Tibial artery (tissue), 4 donors: ENCODE results near the gene IRX1.
A peak's percentile ranks its signal among the peaks of the same experiment; 100 is the strongest.

Source experiments
- DNase-seq, 2 donors: peaks; one replicate each; pipeline ENCODE4 v3.0.0-alpha.2; 2019
- H3K27ac ChIP-seq, 2 donors: fragments of 200-600 bp; sonication (generic) in 1 of 2; 1 replicate in 1 of 2; 2 replicates in 1 of 2; pipeline ENCODE4 v1.5.1; 2018 to 2019; ENCODE audit warnings: mild to moderate bottlenecking in 1 of 2
- H3K27me3 ChIP-seq, 2 donors: fragments of 200-600 bp; sonication (generic) in 1 of 2; one replicate each; pipeline versions ENCODE4 v1.5.1 to v1.6.0; 2016 to 2019
- H3K36me3 ChIP-seq, 3 donors: fragments of 200-600 bp; sonication (generic) in 2 of 3; one replicate each; pipeline ENCODE4 v1.5.1; 2016 to 2019; ENCODE audit warnings: mild to moderate bottlenecking in 2 of 3
- H3K4me1 ChIP-seq, 4 donors: fragments of 200-600 bp; sonication (generic) in 2 of 4; 1 replicate in 3 of 4; 2 replicates in 1 of 4; pipeline ENCODE4 v1.5.1; 2016 to 2019
- H3K4me3 ChIP-seq, 2 donors: fragments of 200-600 bp; sonication (generic) in 1 of 2; 1 replicate in 1 of 2; 2 replicates in 1 of 2; pipeline ENCODE4 v1.5.1; 2018 to 2019; ENCODE audit warnings: mild to moderate bottlenecking in 2 of 2
- H3K9me3 ChIP-seq, 3 donors: fragments of 200-600 bp; sonication (generic) in 1 of 3; one replicate each; pipeline ENCODE4 v1.5.1; 2016 to 2019
- intact Hi-C: fragments of 100-400 bp; cut with DNase I; formaldehyde crosslinking; loops from one replicate; pipeline ENCODE4 v1.15.0; 2023; ENCODE audit warnings: low total_unique reads
- TF ChIP-seq, protein P1 (sequence below), 2 experiments: fragments of 200-600 bp in 1 of 2; fragments of 450-650 bp in 1 of 2; IDR thresholded peaks; one replicate each; pipeline ENCODE4 v1.5.1; 2017 to 2019; ENCODE audit warnings: antibody characterized with exemption in 2 of 2, mild to moderate bottlenecking in 1 of 2, moderate library complexity in 1 of 2

Gene IRX1

DNA sequence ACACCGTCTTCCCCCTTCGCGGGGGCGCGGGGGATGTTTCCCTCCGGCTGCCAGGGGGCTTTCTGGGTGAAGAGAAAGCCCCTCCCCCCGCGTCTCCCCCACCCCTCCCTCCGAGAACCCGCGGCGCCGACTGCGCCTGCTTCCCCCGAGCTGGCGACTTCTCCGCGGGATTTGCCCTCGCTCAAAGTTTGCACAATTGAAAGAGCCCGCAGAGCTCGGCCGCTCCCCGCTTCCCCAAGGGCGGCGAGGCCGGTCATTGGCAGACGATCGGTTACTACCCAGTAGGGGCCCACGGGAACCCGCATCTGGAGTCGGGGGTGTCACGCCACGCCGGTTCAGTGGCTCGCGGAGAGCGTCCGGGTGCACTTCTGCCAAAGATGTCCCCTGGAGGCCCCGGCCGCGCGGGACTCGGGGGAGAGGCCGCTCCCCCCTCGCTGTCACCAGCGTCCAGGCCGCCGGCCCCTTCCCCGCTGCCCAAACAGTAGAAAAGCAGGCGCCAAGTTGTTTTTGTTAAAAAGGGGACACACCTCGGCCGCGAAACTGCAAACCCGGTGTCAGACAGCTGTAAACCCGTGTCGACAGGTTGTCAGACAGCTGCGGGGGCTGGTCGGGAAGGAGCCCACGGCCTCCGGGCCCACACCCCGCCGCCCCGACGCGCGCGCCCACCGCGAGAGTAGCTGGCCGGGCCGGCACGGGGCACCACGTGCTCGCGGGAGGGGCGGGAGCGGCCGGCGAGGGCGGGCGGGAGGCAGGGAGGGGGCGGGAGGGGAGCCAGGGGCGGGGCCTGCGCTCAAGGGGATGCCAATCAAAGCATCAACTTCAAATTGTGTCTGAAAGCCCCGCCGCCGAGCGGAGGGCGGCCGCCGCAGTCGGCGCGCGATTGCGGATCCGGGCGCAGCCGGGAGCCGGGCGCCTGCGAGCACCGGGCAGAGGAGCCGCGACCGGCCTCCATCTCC lies at the start of gene IRX1:
Gene IRX1, plus strand, starts transcription at position 827 of the 956 bp plus-strand sequence. CDS start 274 bp downstream, outside the sequence.
- no peaks in the 10 kb centered on the region for H3K36me3 ChIP-seq
- no peak within 1 kb of the TSS for H3K27ac ChIP-seq
- TF ChIP-seq, protein P1, sequence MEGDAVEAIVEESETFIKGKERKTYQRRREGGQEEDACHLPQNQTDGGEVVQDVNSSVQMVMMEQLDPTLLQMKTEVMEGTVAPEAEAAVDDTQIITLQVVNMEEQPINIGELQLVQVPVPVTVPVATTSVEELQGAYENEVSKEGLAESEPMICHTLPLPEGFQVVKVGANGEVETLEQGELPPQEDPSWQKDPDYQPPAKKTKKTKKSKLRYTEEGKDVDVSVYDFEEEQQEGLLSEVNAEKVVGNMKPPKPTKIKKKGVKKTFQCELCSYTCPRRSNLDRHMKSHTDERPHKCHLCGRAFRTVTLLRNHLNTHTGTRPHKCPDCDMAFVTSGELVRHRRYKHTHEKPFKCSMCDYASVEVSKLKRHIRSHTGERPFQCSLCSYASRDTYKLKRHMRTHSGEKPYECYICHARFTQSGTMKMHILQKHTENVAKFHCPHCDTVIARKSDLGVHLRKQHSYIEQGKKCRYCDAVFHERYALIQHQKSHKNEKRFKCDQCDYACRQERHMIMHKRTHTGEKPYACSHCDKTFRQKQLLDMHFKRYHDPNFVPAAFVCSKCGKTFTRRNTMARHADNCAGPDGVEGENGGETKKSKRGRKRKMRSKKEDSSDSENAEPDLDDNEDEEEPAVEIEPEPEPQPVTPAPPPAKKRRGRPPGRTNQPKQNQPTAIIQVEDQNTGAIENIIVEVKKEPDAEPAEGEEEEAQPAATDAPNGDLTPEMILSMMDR (IDR thresholded peaks at IDR 0.05) = no peak
- peaks cover 0 to 38% (median 26%) of the 10 kb centered on the region in 4 donors for H3K4me1 ChIP-seq
- intact Hi-C loops = no loop called here
- H3K4me3 ChIP-seq = peak within 1 kb of the TSS; percentile 7 to 36
- no peak for DNase-seq
- H3K27me3 ChIP-seq = peaks cover 0 to 94% of the 10 kb centered on the region in 2 donors
- peaks cover 0 to 2% (median 0%) of the 10 kb centered on the region in 3 donors for H3K9me3 ChIP-seq

- no peaks in the 10 kb centered on the region for H3K4me1 ChIP-seq
- DNase-seq = no peak
- intact Hi-C loops = no loop called here
- no peaks in the 10 kb centered on the region for H3K27me3 ChIP-seq
- no peak overlapping the region for H3K27ac ChIP-seq
- no peak overlapping the region for H3K4me3 ChIP-seq
- TF ChIP-seq, protein P1 (IDR thresholded peaks at IDR 0.05) = no peak
- H3K9me3 ChIP-seq = no peaks in the 10 kb centered on the region
- no peaks in the 10 kb centered on the region for H3K36me3 ChIP-seq
Measured at GRCh38 chr5:3546028-3546427, 49.6 kb upstream of the IRX1 start.

DNA sequence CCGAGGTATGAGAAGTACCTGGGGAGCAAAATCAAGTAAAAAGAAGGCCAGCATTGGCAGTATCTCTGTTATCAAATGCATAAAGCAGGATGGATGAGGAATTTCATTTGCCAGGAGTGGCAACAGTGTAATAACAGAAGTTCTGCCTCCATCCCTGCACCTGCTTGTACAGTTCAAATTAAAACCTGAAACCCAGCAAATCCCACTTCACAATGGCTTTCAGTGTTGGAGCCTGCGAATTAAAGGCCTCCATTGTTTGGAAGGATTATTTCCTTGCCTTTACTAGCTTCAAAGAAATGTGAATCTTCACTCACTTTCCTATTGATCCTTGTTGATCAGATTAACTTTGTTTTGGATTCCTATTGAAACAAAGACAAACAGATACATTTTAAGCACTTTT lies 31.5 kb upstream of the IRX1 start:
- no peak for DNase-seq
- no peaks in the 10 kb centered on the region for H3K27me3 ChIP-seq
- no peak overlapping the region for H3K4me3 ChIP-seq
- TF ChIP-seq, protein P1 (IDR thresholded peaks at IDR 0.05) = no peak
- H3K4me1 ChIP-seq = no peaks in the 10 kb centered on the region
- peaks cover 0 to 6% (median 0%) of the 10 kb centered on the region in 3 donors for H3K9me3 ChIP-seq
- H3K36me3 ChIP-seq = no peaks in the 10 kb centered on the region
- intact Hi-C loops = no loop called here
- H3K27ac ChIP-seq = no peak overlapping the region

DNA sequence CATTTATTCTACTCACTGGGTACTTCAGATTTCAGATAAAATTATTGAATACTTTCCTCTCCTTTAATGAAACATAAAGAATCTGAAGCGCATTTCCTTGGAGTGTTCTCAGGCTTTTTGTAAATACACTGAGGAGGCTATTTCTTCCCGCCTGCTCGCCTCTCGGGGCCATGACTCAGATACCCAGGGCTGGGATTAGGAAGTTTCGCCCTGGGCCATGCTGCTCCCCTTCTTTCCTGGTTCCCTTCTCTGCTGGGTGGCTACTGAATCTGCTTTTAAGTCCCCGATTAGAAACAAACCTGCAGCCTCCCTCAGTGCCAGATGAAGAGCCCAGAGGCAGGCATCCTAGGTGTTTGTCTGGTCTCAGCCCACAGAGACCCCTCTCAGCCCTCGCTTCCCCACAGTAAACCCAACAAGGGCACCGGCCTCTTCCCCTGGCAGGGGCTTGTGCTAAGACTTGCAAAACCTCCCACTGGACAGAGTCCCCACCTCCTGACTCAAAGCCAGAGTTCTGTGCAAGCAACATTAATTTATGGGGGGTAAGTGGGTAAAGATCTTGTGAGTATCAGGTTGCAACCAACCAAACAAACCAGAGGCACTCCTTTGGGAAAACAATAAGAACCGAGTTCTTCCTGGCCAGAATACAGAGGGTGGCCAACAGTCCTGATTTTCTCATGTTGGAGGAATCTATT lies 30.7 kb upstream of the IRX1 start:
- H3K27me3 ChIP-seq = no peaks in the 10 kb centered on the region
- no peak overlapping the region for H3K27ac ChIP-seq
- no peak overlapping the region for H3K4me3 ChIP-seq
- H3K4me1 ChIP-seq = no peaks in the 10 kb centered on the region
- DNase-seq = no peak
- no peaks in the 10 kb centered on the region for H3K36me3 ChIP-seq
- peaks cover 0 to 6% (median 0%) of the 10 kb centered on the region in 3 donors for H3K9me3 ChIP-seq
- intact Hi-C loops = no loop called here
- TF ChIP-seq, protein P1 (IDR thresholded peaks at IDR 0.05) = no peak

GRCh38 chr5:3584724-3585531 lies 10.7 kb upstream of the IRX1 start:
- peaks cover 0 to 26% of the 10 kb centered on the region in 2 donors for H3K27me3 ChIP-seq
- intact Hi-C loops = no loop called here
- H3K4me1 ChIP-seq = no peaks in the 10 kb centered on the region
- DNase-seq = no peak
- H3K36me3 ChIP-seq = no peaks in the 10 kb centered on the region
- no peak overlapping the region for H3K4me3 ChIP-seq
- H3K27ac ChIP-seq = no peak overlapping the region
- TF ChIP-seq, protein P1 (IDR thresholded peaks at IDR 0.05) = no peak
- H3K9me3 ChIP-seq = no peaks in the 10 kb centered on the region
